Mucosa of rectum (tissue), 2 donors: ENCODE data around the gene CDK5RAP3.

ENCODE experiments used
- H3K27ac ChIP-seq, 2 donors: one replicate each; pipeline ENCODE4 v1.7.0; 2013; ENCODE audit warnings: inconsistent platforms in 2 of 2, low read depth in 2 of 2, low read length in 2 of 2
- H3K27me3 ChIP-seq, 2 donors: one replicate each; pipeline ENCODE4 v1.7.0; 2013; ENCODE audit warnings: low read length in 2 of 2; ENCODE audit not compliant: control insufficient read depth in 2 of 2, insufficient read depth in 2 of 2
- H3K36me3 ChIP-seq, 2 donors: one replicate each; pipeline ENCODE4 v1.7.0; 2013; ENCODE audit warnings: low read length in 2 of 2; ENCODE audit not compliant: control insufficient read depth in 2 of 2, insufficient read depth in 2 of 2
- H3K4me1 ChIP-seq, 2 donors: one replicate each; pipeline ENCODE4 v1.7.0; 2013; ENCODE audit warnings: low read length in 2 of 2, mild to moderate bottlenecking in 1 of 2; ENCODE audit not compliant: control insufficient read depth in 2 of 2, insufficient read depth in 2 of 2
- H3K4me3 ChIP-seq, 2 donors: one replicate each; pipeline ENCODE4 v1.7.0; 2013; ENCODE audit warnings: low read length in 2 of 2
- H3K9ac ChIP-seq, 2 donors: one replicate each; pipeline ENCODE4 v1.7.0; 2013; ENCODE audit warnings: low read length in 2 of 2, low read depth in 1 of 2, mild to moderate bottlenecking in 1 of 2
- H3K9me3 ChIP-seq, 2 donors: one replicate each; pipeline ENCODE4 v1.7.0; 2013; ENCODE audit warnings: low read length in 2 of 2; ENCODE audit not compliant: control insufficient read depth in 2 of 2
- donor health status: healthy.
- donor health status: Normal muscosa, but diverticular disease.

Gene CDK5RAP3

DNA sequence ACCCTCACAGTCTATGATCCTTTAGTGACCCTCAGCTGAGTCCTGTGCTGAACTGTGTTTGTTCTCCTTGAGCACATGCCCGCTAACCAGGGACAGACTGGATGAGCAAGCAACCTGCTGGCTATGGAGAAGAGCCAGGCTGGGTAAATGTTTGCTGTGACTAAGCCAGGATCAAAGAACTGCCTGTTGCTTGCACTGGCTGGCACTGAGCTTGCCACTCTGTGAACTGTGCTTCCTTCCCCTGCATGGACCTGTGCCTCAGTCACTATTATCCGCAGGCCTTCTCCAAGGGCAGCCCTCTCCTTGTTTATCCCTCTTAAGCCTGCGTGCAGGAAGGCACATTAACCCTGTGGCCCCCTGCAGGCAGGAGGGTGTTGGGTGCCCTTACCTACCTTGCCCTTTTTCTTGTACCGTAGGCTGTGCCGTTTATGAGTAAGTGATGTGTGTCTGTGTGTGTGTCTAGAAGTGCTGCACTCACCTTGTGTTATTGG is 22.2 kb upstream of the CDK5RAP3 start:
- peak overlapping the region; percentile 35 to 63 for H3K9ac ChIP-seq
- peak overlapping the region; percentile 57 to 79 for H3K27ac ChIP-seq
- no peaks in the 10 kb centered on the region for H3K27me3 ChIP-seq
- H3K4me3 ChIP-seq: no peak overlapping the region
- H3K36me3 ChIP-seq: peaks cover 28 to 34% of the 10 kb centered on the region in 2 donors
- H3K9me3 ChIP-seq: no peaks in the 10 kb centered on the region
- H3K4me1 ChIP-seq: peaks cover 63 to 68% of the 10 kb centered on the region in 2 donors

DNA sequence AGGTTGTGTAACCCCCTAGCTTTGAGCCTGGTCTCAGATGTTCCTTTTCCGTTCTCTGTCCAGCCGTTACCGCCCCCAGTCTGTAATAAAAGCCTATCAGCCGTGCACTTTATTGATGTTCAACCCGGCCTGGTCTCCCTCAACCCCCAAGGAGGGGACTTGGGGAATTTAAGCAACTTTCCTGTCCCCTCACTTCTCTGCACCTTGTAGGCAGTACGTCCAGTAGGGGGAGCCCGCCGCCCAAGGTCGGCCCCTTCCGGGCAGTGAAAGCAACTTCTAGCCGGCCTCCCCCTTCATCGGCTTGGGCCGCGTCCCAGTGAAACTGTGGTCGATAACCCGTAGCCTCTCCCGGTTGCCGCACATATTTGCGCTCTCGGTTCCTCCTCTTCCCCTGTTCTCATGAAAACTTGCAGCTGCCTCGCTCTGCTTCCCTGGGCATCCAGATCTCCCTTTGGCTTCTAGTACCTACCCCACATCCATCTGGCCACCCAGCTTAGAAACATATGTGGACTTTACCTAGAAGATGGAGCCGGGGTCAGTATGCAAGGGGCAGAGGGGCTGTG is 21.6 kb upstream of the CDK5RAP3 start:
- Histone ChIP-seq H3K27ac (peak overlapping the region; percentile 79 to 83), H3K9me3 (no peaks in the 10 kb centered on the region), H3K4me1 (peaks cover 63 to 68% of the 10 kb centered on the region in 2 donors), H3K36me3 (peaks cover 31 to 37% of the 10 kb centered on the region in 2 donors), H3K27me3 (no peaks in the 10 kb centered on the region), H3K9ac (peak overlapping the region; percentile 54 to 63), H3K4me3 (peak overlapping the region; percentile 58 to 59)

DNA sequence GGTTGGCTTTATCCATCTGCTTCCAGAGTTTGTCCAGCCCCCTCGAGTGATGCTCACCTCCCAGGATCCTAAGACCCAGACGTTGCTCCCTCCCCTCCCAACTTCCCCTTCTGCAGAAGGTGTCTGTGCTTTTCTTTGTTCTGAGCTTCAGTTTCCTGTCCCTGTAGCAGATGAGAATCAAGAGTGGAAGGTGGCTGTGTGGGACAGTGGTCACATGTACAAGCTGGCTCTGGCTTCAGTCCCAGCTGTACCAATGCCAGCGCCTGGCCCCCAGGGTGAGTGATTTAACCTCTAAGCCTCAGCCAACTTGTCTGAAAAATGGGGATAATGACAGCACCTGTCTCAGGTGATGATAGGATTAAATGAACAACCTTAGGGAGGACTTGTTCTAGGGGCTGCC is 21.0 kb upstream of the CDK5RAP3 start:
- peak overlapping the region; percentile 54 to 63 for H3K9ac ChIP-seq
- H3K36me3 ChIP-seq: peaks cover 35 to 41% of the 10 kb centered on the region in 2 donors
- H3K9me3 ChIP-seq: no peaks in the 10 kb centered on the region
- peak overlapping the region; percentile 58 to 59 for H3K4me3 ChIP-seq
- H3K27me3 ChIP-seq: no peaks in the 10 kb centered on the region
- peaks cover 58 to 64% of the 10 kb centered on the region in 2 donors for H3K4me1 ChIP-seq
- H3K27ac ChIP-seq: peak overlapping the region; percentile 79 to 83

DNA sequence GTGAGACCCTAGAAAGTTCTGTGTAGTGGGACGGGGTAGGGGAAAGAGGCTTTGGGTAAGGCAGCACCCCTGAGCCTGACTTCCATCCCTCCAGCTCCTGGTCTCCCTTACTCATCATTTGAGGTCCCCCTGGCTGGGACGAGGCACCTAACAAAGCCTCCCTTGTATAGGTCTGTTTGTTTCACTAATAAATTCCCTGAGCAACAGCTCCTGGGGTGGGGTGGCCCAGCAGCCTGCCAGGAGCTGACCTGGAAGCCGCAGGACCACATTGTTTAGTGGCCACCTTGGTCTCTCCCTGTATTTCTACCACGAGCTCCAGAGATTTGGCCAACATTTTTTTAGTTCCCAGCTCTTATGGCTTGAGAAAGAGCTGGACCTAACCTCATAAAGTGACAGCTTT is 20.5 kb upstream of the CDK5RAP3 start:
- H3K9me3 ChIP-seq: no peaks in the 10 kb centered on the region
- H3K36me3 ChIP-seq: peaks cover 35 to 41% of the 10 kb centered on the region in 2 donors
- H3K27ac ChIP-seq: peak overlapping the region; percentile 79 to 83
- peaks cover 59 to 61% of the 10 kb centered on the region in 2 donors for H3K4me1 ChIP-seq
- no peaks in the 10 kb centered on the region for H3K27me3 ChIP-seq
- no peak overlapping the region for H3K4me3 ChIP-seq
- H3K9ac ChIP-seq: peak overlapping the region; percentile 41 to 63

DNA sequence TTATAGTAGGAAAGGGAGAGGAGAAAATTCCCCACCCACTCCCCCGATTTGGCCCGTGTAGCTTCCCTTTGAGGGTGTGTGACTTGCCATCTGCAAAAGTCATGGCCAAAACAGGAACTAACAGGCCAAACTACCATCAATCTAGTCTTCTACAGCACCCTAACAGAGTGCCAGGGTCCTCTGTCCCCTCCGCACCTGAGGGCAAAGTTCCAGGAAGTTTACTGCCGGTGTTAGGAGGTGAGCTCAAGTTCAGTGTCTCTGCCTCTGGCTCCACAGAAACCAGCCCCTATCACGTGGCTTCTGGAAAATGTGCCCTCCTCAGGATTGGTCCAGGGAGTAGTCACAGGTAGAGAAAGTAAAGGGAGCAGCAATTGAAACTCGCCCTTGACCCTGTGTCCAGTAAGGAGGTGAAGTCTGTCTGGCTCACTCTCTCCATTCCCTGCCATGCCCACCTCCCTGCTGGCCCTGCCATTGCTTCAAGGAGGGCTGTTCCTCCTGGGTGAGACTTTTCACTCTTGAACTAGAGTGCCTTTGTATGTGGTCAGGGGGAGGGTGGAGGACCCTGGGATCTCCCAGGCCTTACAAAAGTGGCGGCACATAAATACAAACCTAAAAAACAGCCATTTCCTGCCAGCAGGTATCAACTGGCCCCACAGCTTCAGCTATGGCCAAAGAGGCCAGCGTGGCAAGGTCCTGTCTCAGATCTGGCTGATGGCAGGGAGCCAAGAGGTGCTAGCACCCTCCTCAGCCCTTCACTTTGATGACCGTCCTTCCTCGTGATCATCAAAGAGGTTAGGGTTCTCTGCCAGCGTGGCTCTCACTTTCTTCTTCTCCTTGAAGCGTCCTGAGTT is 18.5 kb upstream of the CDK5RAP3 start:
- Histone ChIP-seq H3K27me3 (no peaks in the 10 kb centered on the region), H3K9ac (peak overlapping the region; percentile 56 to 99), H3K4me3 (peak overlapping the region; percentile 41 to 56), H3K9me3 (no peaks in the 10 kb centered on the region), H3K4me1 (peaks cover 46 to 49% of the 10 kb centered on the region in 2 donors), H3K36me3 (peaks cover 37 to 39% of the 10 kb centered on the region in 2 donors), H3K27ac (peak overlapping the region; percentile 96 to 99)

DNA sequence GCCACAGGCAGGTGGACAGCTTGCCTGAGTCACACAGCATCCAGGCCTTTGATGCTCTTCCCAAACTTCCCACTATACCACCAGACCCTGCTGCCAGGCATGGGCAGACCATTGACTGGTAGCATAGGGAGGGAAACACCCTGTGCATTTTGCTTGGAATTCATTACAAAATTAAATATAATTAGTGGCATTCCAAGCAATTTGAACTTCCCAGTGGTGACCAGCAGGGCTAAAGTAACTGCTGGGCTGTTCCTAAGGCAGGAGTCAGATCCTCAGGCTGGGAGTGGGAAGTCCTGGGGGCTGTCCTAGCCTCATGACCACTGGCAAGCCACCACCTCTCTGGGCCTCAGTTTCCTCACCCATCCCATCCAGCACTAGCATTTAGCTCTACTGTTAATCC is 17.0 kb upstream of the CDK5RAP3 start:
- peak overlapping the region; percentile 65 to 94 for H3K4me3 ChIP-seq
- peak overlapping the region; percentile 71 to 99 for H3K9ac ChIP-seq
- H3K36me3 ChIP-seq: peaks cover 30 to 33% of the 10 kb centered on the region in 2 donors
- peak overlapping the region; percentile 96 to 99 for H3K27ac ChIP-seq
- no peaks in the 10 kb centered on the region for H3K27me3 ChIP-seq
- no peaks in the 10 kb centered on the region for H3K9me3 ChIP-seq
- H3K4me1 ChIP-seq: peaks cover 46 to 50% of the 10 kb centered on the region in 2 donors

DNA sequence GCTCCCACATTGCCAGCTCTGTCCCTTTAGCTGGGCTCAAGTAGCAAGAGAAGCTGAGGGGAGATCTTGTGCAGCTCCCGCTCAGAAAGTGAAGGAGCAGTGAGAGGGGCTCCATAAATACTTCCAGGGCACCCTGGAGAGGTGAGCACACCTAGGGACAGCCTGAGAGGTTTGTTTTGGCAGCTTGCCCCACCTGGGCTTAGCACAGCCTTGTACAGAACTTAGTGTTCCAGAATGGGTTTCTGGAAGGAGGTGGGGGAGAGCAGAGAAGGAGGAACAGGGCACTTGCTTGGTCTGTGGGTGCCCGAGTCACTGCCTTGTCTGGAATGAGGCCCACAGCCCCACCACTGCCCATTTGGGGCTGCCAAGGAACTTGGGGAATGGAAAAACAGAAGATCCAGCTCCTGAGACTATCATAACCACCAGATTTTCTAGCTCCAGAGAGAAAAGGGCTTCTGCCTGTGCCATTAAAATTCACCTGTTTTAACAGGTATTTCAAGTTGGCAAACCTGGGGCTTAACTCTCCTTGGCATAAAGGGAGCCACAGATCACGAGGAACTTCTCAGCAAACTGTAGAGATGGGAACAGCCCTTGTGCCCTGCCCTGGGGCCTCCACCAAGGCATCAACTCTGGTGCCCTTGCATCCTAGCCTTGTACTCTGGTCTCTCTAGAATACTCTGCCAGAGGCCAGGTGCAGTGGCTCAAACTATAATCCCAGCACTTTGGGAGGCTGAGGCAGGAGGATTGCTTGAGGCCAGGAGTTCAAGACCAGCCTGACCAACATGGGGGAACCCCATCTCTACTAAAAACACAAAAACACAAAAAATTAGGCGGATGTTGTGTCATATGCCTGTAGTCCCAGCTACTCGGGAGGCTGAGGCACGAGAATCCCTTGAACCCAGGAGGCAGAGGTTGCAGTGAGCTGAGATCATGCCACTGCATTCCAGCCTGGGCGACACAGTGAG is 15.1 kb upstream of the CDK5RAP3 start:
- Histone ChIP-seq H3K4me1 (peaks cover 38 to 48% of the 10 kb centered on the region in 2 donors), H3K27ac (peak overlapping the region; percentile 96 to 99), H3K9me3 (no peaks in the 10 kb centered on the region), H3K4me3 (peak overlapping the region; percentile 94 to 97), H3K27me3 (no peaks in the 10 kb centered on the region), H3K9ac (peak overlapping the region; percentile 95 to 99), H3K36me3 (peaks cover 18 to 26% of the 10 kb centered on the region in 2 donors)

DNA sequence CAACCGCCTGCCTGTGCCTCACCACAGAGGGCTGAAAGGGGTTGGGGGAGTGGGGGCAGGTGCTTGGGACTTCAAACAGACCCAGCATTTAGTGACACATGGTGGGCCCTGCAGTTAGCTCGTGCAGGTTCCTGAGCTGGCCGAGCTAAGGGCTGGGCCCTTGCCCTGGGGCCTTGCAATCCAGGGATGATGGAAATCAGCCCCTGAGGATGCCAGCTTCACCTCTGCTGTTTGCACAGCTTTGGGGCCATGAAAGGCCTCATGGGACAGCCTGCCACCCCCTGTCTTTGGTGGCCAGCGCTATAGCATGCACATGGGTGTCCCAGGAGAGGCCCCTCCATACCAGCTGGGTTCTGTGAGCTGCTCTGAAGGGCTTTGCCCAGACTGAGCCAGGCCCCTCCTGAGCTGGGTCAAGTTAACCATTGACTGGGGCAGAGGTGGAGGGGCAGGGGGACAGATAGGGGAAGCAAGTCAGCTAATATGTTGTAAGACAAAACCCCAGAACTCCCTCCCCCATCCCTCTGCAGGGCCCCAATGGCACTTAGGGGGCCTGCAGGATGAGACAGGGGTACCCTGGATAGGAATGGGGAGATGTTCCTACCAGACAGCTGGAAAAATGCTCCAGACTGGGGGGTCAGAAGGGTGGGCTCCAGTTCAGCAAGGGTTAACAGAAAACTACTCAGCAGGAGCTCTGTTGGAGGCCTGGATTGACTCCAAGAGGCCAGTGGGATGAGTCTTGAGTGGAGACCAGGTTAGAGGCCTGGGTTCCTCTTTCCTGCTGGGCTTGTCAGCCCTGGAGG is 13.9 kb upstream of the CDK5RAP3 start:
- Histone ChIP-seq H3K36me3 (peaks cover 18 to 20% of the 10 kb centered on the region in 2 donors), H3K9me3 (no peaks in the 10 kb centered on the region), H3K27me3 (no peaks in the 10 kb centered on the region), H3K27ac (peak overlapping the region; percentile 96 to 99), H3K4me1 (peaks cover 34 to 49% of the 10 kb centered on the region in 2 donors), H3K9ac (peak overlapping the region; percentile 95 to 99), H3K4me3 (peak overlapping the region; percentile 94 to 97)
